Activated naive CD4-positive, alpha-beta T cell treated with anti-CD3 and anti-CD28 coated beads, Interleukin-2, amount 50 U/mL, for 72 hours (primary cell): ENCODE data around the gene PELI1. TPM values are rescaled to one million over a fixed set of nuclear protein-coding genes. Genes with fewer than 3 reads are reported as not detected.
"Not testable (repeated sequence)": the region's sequence is repeated elsewhere in the genome, so short reads cannot be mapped to it uniquely, and the experiment has no call there.

Experiments used
- ATAC-seq, 2 donors: fragments of 150-1000 bp; cut with Tn5 transposase; 2 replicates each; pipeline ENCODE4 v1.10.0; 2021; ENCODE audit warnings: mild to moderate bottlenecking in 2 of 2, moderate library complexity in 2 of 2
- DNase-seq, 2 donors: peaks; one replicate each; pipeline ENCODE4 v3.0.0; 2021 to 2022; ENCODE audit warnings: low spot score in 2 of 2
- H3K27ac Mint-ChIP-seq, 2 donors: one replicate each; pipeline ENCODE4 v1.8.0; 2022; ENCODE audit warnings: mild to moderate bottlenecking in 2 of 2, mixed read lengths in 2 of 2
- H3K36me3 Mint-ChIP-seq, 2 donors: one replicate each; pipeline ENCODE4 v1.8.0; 2022; ENCODE audit warnings: mixed read lengths in 2 of 2
- H3K9me3 Mint-ChIP-seq, 2 donors: one replicate each; pipeline ENCODE4 v1.8.0; 2022; ENCODE audit warnings: mixed read lengths in 2 of 2
- total RNA-seq, 2 donors: library from RNA; stranded (reverse); gene quantifications; one replicate each; pipeline ENCODE4 v1.2.3, GENCODE V29; 2022

The PELI1 gene
- total RNA-seq, 2 donors from 2014 or later, result 32.7 to 38.7 TPM

GRCh38 chr2:64114063-64114911 is 29.9 kb downstream of the PELI1 start:
- Mint-ChIP-seq H3K36me3 (peaks cover 6 to 7% of the 10 kb centered on the region in 2 donors), H3K27ac (peak overlapping the region; percentile 84 to 87), H3K9me3 (no peaks in the 10 kb centered on the region)
- no peak for DNase-seq
- ATAC-seq, result peak; percentile 89 to 91

- H3K27ac Mint-ChIP-seq, result no peak overlapping the region
- no peak for ATAC-seq
- no peak for DNase-seq
- H3K9me3 Mint-ChIP-seq, result no peaks in the 10 kb centered on the region
- peaks cover 20 to 28% of the 10 kb centered on the region in 2 donors for H3K36me3 Mint-ChIP-seq
These were observed 32.2 kb downstream of the PELI1 start for GRCh38 chr2:64112016-64112415.

GRCh38 chr2:64111426-64111825 is 32.8 kb downstream of the PELI1 start:
- no peak for ATAC-seq
- no peaks in the 10 kb centered on the region for H3K9me3 Mint-ChIP-seq

GRCh38 chr2:64108666-64109241 is 35.5 kb downstream of the PELI1 start:
- no peak overlapping the region for H3K27ac Mint-ChIP-seq
- DNase-seq, result no peak
- ATAC-seq, result peak in 1 of 2 donors; percentile 56
- peaks cover 23 to 50% of the 10 kb centered on the region in 2 donors for H3K36me3 Mint-ChIP-seq
- no peaks in the 10 kb centered on the region for H3K9me3 Mint-ChIP-seq

More at GRCh38 chr2:64111426-64111825, 32.8 kb downstream of the PELI1 start:
- H3K27ac Mint-ChIP-seq, result no peak overlapping the region
- peaks cover 23 to 28% of the 10 kb centered on the region in 2 donors for H3K36me3 Mint-ChIP-seq
- no peak for DNase-seq

GRCh38 chr2:64106481-64106880 is 37.7 kb downstream of the PELI1 start:
- no peaks in the 10 kb centered on the region for H3K9me3 Mint-ChIP-seq
- H3K27ac Mint-ChIP-seq, result no peak overlapping the region
- no peak for DNase-seq
- peaks cover 23 to 55% of the 10 kb centered on the region in 2 donors for H3K36me3 Mint-ChIP-seq
- no peak for ATAC-seq

- DNase-seq (no peak), ATAC-seq (no peak)
- no peak overlapping the region for H3K27ac Mint-ChIP-seq
- peaks cover 23 to 55% of the 10 kb centered on the region in 2 donors for H3K36me3 Mint-ChIP-seq
- H3K9me3 Mint-ChIP-seq, result no peaks in the 10 kb centered on the region
These were observed 38.4 kb downstream of the PELI1 start for GRCh38 chr2:64105670-64106461.

GRCh38 chr2:64104933-64105332 is 39.3 kb downstream of the PELI1 start:
- no peak for ATAC-seq
- H3K36me3 Mint-ChIP-seq, result peaks cover 22 to 56% of the 10 kb centered on the region in 2 donors
- H3K27ac Mint-ChIP-seq, result no peak overlapping the region
- no peak for DNase-seq
- no peaks in the 10 kb centered on the region for H3K9me3 Mint-ChIP-seq

GRCh38 chr2:64102736-64103135 is 41.5 kb downstream of the PELI1 start:
- Mint-ChIP-seq H3K27ac (peak overlapping the region in 1 of 2 donors; percentile 39), H3K36me3 (peaks cover 21 to 58% of the 10 kb centered on the region in 2 donors)
- not testable (repeated sequence) for ATAC-seq, H3K9me3 Mint-ChIP-seq, DNase-seq

GRCh38 chr2:64101141-64101591 is 43.1 kb downstream of the PELI1 start:
- H3K9me3 Mint-ChIP-seq, result no peaks in the 10 kb centered on the region
- peak; percentile 93 for ATAC-seq
- H3K36me3 Mint-ChIP-seq, result peaks cover 20 to 65% of the 10 kb centered on the region in 2 donors
- DNase-seq, result no peak
- peak overlapping the region; percentile 87 to 96 for H3K27ac Mint-ChIP-seq

GRCh38 chr2:64100584-64100983 is 43.6 kb downstream of the PELI1 start:
- ATAC-seq, result peak in 1 of 2 donors; percentile 9
- not testable (repeated sequence) for DNase-seq, H3K9me3 Mint-ChIP-seq
- Mint-ChIP-seq H3K27ac (peak overlapping the region; percentile 87 to 96), H3K36me3 (peaks cover 25 to 65% of the 10 kb centered on the region in 2 donors)

GRCh38 chr2:64094663-64095382 is 49.4 kb downstream of the PELI1 start:
- H3K9me3 Mint-ChIP-seq, result no peaks in the 10 kb centered on the region
- ATAC-seq (no peak), DNase-seq (no peak)
- peaks cover 38 to 69% of the 10 kb centered on the region in 2 donors for H3K36me3 Mint-ChIP-seq
- H3K27ac Mint-ChIP-seq, result no peak overlapping the region

- Mint-ChIP-seq H3K9me3 (no peaks in the 10 kb centered on the region), H3K36me3 (peaks cover 28 to 54% of the 10 kb centered on the region in 2 donors), H3K27ac (no peak overlapping the region)
- ATAC-seq (no peak), DNase-seq (no peak)
These were observed 50.9 kb downstream of the PELI1 start for GRCh38 chr2:64093341-64093740.

- Mint-ChIP-seq H3K9me3 (no peaks in the 10 kb centered on the region), H3K27ac (no peak overlapping the region), H3K36me3 (peaks cover 25 to 45% of the 10 kb centered on the region in 2 donors)
- no peak for DNase-seq
- no peak for ATAC-seq
These were observed 51.7 kb downstream of the PELI1 start for GRCh38 chr2:64092502-64092901.

GRCh38 chr2:64090264-64090663 is 54.0 kb downstream of the PELI1 start:
- no peak for ATAC-seq
- peak overlapping the region in 1 of 2 donors; percentile 32 for H3K27ac Mint-ChIP-seq

GRCh38 chr2:64086347-64087082 is 57.7 kb downstream of the PELI1 start:
- ATAC-seq, result peak in 1 of 2 donors; percentile 64
- Mint-ChIP-seq H3K27ac (no peak overlapping the region), H3K36me3 (peaks cover 5 to 7% of the 10 kb centered on the region in 2 donors), H3K9me3 (no peaks in the 10 kb centered on the region)
- no peak for DNase-seq

More at GRCh38 chr2:64090264-64090663, 54.0 kb downstream of the PELI1 start:
- DNase-seq, result no peak
- Mint-ChIP-seq H3K9me3 (no peaks in the 10 kb centered on the region), H3K36me3 (peaks cover 13 to 23% of the 10 kb centered on the region in 2 donors)
